Adipocyte (in vitro differentiated cells): ENCODE data around the gene KCTD2.

Source experiments
- DNase-seq: peaks from one replicate; pipeline ENCODE4 v3.0.0-alpha.2; 2015; ENCODE audit warnings: low read depth
- H3K27me3 ChIP-seq: replicated peaks from 2 replicates; pipeline ENCODE4 v1.7.0; 2013; ENCODE audit warnings: mild to moderate bottlenecking, low read length, moderate library complexity; ENCODE audit not compliant: control insufficient read depth, insufficient read depth
- H3K36me3 ChIP-seq: 2 replicates; pipeline ENCODE4 v1.7.0; 2013; ENCODE audit warnings: low read length, mild to moderate bottlenecking, moderate library complexity; ENCODE audit not compliant: control insufficient read depth, insufficient read depth, severe bottlenecking
- H3K4me1 ChIP-seq: 2 replicates; pipeline ENCODE4 v1.7.0; 2013; ENCODE audit warnings: mild to moderate bottlenecking, low read length, moderate library complexity; ENCODE audit not compliant: control insufficient read depth, insufficient read depth
- H3K4me3 ChIP-seq: 2 replicates; pipeline ENCODE4 v1.7.0; 2013; ENCODE audit warnings: mild to moderate bottlenecking, low read length, moderate library complexity
- H3K9ac ChIP-seq: 2 replicates; pipeline ENCODE4 v1.7.0; 2013; ENCODE audit warnings: mild to moderate bottlenecking, low read length, moderate library complexity
- H3K9me3 ChIP-seq: 2 replicates; pipeline ENCODE4 v1.7.0; 2013; ENCODE audit warnings: mild to moderate bottlenecking, low read length, moderate library complexity; ENCODE audit not compliant: control insufficient read depth

The KCTD2 gene

DNA sequence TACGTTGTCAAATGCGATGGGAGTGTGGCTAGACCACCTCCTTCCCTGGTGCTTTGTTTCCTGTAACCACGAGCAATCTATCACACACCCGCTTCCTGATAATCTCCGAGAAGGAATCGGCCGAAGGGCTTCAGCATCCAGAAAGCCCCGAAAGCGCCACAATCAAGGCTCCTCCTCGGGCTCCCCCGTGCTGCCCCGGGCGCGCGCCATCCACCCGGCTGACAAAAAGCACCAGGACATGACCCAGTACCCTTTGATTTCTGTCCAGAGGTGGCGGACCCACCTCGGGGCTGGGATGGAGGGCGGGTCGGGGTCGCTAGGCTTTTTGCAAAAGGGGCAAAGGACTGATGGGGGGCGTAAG is 62.0 kb downstream of the KCTD2 start:
- Histone ChIP-seq H3K27me3 (no peaks in the 10 kb centered on the region), H3K36me3 (no peaks in the 10 kb centered on the region), H3K9me3 (no peaks in the 10 kb centered on the region), H3K4me3 (peak overlapping the region; percentile 94), H3K4me1 (peaks cover 11% of the 10 kb centered on the region), H3K9ac (peak overlapping the region; percentile 90)
- no peak for DNase-seq

DNA sequence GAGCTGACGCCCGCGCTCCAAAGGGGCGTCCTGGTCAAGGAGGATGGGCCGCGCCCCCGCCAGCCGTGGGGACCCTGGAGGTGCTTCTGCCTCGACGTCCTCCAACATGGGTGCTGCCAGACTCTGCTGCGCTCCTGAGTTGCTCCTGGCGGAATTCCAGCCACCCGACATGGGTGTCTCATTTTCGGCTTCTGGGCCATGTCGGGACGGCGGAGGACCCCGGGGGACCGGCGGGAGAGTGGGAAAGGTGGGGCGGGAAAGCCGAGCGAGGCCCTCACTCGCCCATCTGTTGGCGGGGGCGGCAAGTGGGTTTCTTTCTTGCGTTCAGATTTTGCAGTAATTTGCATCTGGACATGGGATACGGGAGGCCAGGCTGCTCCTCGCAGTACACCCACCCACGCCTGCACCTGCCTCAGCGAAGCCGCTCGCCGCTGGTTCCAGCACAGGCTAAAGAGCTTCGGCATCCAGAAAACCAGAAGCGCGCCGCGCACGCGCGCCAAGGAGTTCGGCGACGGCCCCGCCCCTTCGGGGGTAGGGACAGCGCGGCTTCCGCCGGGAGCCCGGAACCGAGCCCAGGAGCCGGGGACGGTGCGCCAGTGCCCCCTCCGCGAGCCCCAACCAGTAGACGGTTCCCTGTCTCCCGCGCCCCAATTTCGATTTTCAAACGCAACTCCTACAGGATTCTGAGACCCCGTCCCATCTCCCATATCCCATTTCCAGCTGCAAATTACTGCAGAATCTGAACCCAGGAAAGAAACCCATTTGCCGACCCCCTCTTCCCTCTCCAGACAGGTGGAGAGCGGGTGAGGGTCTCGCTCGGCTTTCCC is 62.6 kb downstream of the KCTD2 start, which contains the start of gene ARMC7:
Gene ARMC7 (plus strand): TSS at position 563 of the 827 bp plus-strand sequence. CDS start 320 bp downstream, outside the sequence.
- Histone ChIP-seq H3K27me3 (no peaks in the 10 kb centered on the region), H3K9me3 (no peaks in the 10 kb centered on the region), H3K4me1 (peaks cover 16% of the 10 kb centered on the region), H3K36me3 (no peaks in the 10 kb centered on the region), H3K9ac (peak within 1 kb of the TSS; percentile 90), H3K4me3 (peak within 1 kb of the TSS; percentile 94)
- peak; percentile 94 for DNase-seq

DNA sequence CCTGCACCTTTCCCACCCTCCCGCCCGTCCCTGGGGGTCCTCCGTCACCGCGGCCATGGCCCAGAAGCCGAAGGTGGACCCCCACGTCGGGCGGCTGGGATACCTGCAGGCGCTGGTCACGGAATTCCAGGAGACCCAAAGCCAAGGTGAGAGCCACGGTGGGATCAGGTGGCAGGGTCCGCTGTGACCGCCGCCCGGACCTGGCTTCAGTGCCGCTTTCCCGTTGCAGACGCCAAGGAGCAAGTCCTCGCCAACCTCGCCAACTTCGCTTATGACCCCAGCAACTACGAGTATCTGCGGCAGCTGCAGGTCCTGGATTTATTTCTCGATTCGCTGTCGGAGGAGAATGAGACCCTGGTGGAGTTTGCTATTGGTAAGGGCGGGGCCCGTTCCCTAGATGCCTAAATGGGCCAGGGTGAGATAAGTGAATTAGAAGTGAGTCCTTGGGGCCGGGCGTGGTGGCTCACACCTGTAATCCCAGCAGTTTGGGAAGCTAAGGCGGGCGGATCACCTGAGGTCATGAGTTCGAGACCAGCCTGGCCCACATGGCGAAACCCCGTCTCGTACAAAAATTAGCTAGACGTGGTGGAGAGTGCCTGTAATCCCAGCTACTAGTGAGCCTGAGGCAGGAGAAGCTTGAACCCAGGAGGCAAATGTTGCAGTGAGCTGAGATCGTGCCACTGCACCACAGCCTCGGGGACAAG is 63.4 kb downstream of the KCTD2 start:
- Histone ChIP-seq H3K36me3 (no peaks in the 10 kb centered on the region), H3K4me3 (peak overlapping the region; percentile 94)
- peak; percentile 25 for DNase-seq

DNA sequence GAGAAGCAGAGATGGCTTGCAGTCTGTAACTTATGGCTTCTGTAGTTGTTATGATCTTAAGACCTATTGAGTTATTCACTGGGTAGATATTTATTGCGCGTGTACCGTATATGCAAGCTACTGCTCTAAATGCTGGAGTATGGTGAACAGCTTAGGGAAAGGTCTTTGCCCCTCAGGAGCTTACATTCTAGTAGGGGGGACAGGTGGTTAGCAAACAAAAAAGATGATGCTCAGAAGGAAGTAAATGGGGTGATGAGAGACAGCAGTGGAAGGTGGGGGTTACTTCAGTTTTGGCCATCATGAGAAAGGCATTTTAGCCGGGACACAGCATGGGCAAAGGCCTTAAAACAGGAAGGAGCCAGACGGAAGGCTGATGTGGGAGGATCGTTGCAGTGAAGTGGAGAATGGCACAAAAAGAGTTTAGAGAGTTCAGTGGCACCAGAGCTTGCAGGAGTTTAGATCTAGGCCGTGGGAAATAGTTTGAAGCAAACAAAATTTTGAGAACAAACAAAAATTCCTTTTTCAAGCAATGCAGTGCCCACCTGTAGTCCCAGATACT is 64.8 kb downstream of the KCTD2 start:
- Histone ChIP-seq H3K4me3 (no peak overlapping the region), H3K36me3 (no peaks in the 10 kb centered on the region), H3K9me3 (no peaks in the 10 kb centered on the region), H3K9ac (no peak overlapping the region), H3K27me3 (no peaks in the 10 kb centered on the region), H3K4me1 (peaks cover 33% of the 10 kb centered on the region)
- no peak for DNase-seq

More for the DNA sequence above, 63.4 kb downstream of the KCTD2 start:
- Histone ChIP-seq H3K9me3 (no peaks in the 10 kb centered on the region), H3K27me3 (no peaks in the 10 kb centered on the region), H3K4me1 (peaks cover 21% of the 10 kb centered on the region), H3K9ac (peak overlapping the region; percentile 90)

DNA sequence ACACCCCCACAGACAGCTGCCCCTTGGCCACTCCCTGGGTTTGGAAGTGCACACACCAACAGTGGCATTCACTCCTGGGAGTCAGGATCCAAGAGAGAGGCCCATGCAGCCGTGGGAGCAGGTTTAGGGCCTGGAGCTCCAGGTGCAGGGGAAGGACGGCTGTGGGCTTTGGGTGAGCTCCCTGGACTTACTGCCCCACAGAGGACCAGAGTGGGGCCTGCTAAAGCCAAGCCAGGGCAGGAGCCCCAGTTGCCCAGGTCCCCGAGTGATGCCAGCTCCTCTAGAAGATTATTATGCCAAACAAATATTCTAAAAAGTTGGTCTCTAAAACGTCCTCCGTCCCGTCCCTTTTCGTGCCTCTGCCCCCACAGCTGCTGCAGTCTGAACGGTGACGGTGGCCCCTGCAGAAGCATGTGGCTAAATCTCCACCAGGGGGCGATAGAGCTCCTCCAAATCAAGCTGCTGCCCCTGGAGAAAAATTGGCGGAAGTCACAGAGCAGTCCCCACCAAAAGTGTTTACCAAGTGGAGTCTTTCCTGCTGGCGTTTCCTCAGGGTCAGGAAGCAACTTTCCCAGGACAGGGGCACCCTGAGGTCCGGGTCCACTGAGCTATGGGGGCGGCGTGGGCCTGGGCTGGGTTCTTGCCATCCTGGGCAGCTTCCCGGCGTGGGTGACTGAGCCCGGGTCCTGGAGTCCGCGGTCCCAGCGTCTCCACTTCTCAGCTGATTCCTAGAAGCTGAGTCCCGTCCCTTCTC is 67.0 kb downstream of the KCTD2 start:
- Histone ChIP-seq H3K27me3 (no peaks in the 10 kb centered on the region), H3K4me1 (peaks cover 35% of the 10 kb centered on the region), H3K36me3 (peaks cover 7% of the 10 kb centered on the region), H3K4me3 (peak overlapping the region; percentile 82), H3K9ac (peak overlapping the region; percentile 83), H3K9me3 (no peaks in the 10 kb centered on the region)
- DNase-seq = peak; percentile 96

DNA sequence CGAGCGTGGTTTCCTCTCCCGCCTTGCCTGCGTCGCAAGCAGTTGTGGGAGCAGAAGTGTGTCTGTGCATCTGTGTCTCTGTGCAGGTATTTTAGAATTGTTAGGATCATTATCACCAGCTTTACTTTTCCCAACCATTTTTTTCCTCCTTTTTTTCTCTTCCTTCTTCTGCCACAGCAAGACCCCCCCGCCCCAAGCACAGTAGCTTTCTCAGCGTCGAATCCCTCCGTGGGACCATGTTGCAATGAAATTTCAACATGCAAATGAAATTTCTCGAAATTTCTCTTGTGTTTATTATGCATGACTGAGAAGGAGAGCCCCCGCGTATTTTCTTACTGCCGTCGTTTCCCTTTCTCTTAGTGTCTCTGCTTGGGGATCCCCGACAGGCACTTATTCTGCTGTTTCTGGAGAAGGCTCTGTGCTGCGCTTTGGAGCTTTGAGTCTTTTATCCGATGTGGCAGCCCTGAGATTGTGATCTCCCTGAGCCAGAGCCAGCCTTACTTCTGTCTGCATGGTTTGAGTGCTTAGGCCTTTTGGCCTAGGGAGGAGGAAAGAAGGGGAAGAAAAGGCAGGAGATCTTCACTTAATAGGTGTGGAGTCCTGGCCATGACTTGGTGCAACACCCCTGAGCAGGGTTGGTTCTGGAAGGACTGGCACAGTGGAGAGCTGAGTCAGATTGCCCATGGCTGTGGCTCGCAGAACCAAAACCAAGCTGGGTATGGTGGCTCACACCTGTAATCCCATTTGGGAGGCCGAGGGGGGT is 67.7 kb downstream of the KCTD2 start:
- H3K36me3 ChIP-seq = peaks cover 7% of the 10 kb centered on the region
- H3K27me3 ChIP-seq = no peaks in the 10 kb centered on the region
- H3K9ac ChIP-seq = peak overlapping the region; percentile 83
- H3K9me3 ChIP-seq = no peaks in the 10 kb centered on the region
- H3K4me3 ChIP-seq = peak overlapping the region; percentile 82
- DNase-seq = no peak
- peaks cover 30% of the 10 kb centered on the region for H3K4me1 ChIP-seq
